Liver (tissue), 9 donors: ENCODE measurements around the gene ECI1. TPM values are rescaled to one million over a fixed set of nuclear protein-coding genes. Genes with fewer than 3 reads are reported as not detected.

Experiments used
- DNase-seq: peaks from one replicate; pipeline ENCODE4 v3.0.0-alpha.2; 2017; ENCODE audit warnings: low spot score
- H3K27ac ChIP-seq, 2 donors: one replicate each; pipeline ENCODE4 v1.7.0; 2013; ENCODE audit warnings: inconsistent platforms in 2 of 2, low read length in 2 of 2, control low read depth in 1 of 2, low read depth in 1 of 2, mild to moderate bottlenecking in 1 of 2
- H3K27me3 ChIP-seq, 4 donors: one replicate each; pipeline versions ENCODE4 v1.6.1 to v1.7.0; 2013; ENCODE audit warnings: low read length in 3 of 4, inconsistent platforms in 1 of 4, mild to moderate bottlenecking in 1 of 4, moderate library complexity in 1 of 4; ENCODE audit not compliant: control insufficient read depth in 4 of 4, insufficient read depth in 4 of 4
- H3K36me3 ChIP-seq, 4 donors: one replicate each; pipeline versions ENCODE4 v1.6.1 to v1.7.0; 2013; ENCODE audit warnings: low read length in 3 of 4, mild to moderate bottlenecking in 3 of 4, low read depth in 1 of 4, moderate library complexity in 1 of 4; ENCODE audit not compliant: control insufficient read depth in 4 of 4, insufficient read depth in 3 of 4
- H3K4me1 ChIP-seq, 4 donors: one replicate each; pipeline versions ENCODE4 v1.6.1 to v1.7.0; 2013; ENCODE audit warnings: low read length in 3 of 4, mild to moderate bottlenecking in 3 of 4, moderate library complexity in 1 of 4; ENCODE audit not compliant: control insufficient read depth in 4 of 4, insufficient read depth in 4 of 4
- H3K4me3 ChIP-seq, 3 donors: one replicate each; pipeline versions ENCODE4 v1.6.1 to v1.7.0; 2013; ENCODE audit warnings: low read length in 3 of 3, control low read depth in 1 of 3, low read depth in 1 of 3, mild to moderate bottlenecking in 1 of 3
- H3K9ac ChIP-seq, 2 donors: one replicate each; pipeline ENCODE4 v1.7.0; 2013; ENCODE audit warnings: low read length in 2 of 2, mild to moderate bottlenecking in 2 of 2, moderate library complexity in 2 of 2, control low read depth in 1 of 2, low read depth in 1 of 2
- H3K9me3 ChIP-seq, 4 donors: one replicate each; pipeline versions ENCODE4 v1.6.1 to v1.7.0; 2013; ENCODE audit warnings: low read length in 3 of 4; ENCODE audit not compliant: control insufficient read depth in 4 of 4
- ATF3 ChIP-seq: IDR thresholded peaks from 2 replicates; pipeline ENCODE4 v1.6.1; 2016; ENCODE audit warnings: antibody characterized with exemption
- CTCF ChIP-seq: fragments of 150-350 bp; IDR thresholded peaks from 2 replicates; pipeline ENCODE4 v1.5.1; 2017; ENCODE audit warnings: improper control_type of control experiment, low read depth, low read length; ENCODE audit not compliant: missing input control
- FOXA1 ChIP-seq: IDR thresholded peaks from 2 replicates; pipeline ENCODE4 v1.6.1; 2016; ENCODE audit warnings: antibody characterized with exemption
- FOXA2 ChIP-seq: IDR thresholded peaks from 2 replicates; pipeline ENCODE4 v1.6.1; 2016; ENCODE audit warnings: antibody characterized with exemption
- HNF4A ChIP-seq, 2 donors: conservative IDR thresholded peaks; 2 replicates each; pipeline ENCODE4 v1.6.1; 2016; ENCODE audit warnings: antibody characterized with exemption in 2 of 2, mild to moderate bottlenecking in 2 of 2
- MAX ChIP-seq: IDR thresholded peaks from 2 replicates; pipeline ENCODE4 v1.6.1; 2016; ENCODE audit warnings: antibody characterized with exemption
- NR2F2 ChIP-seq: IDR thresholded peaks from 2 replicates; pipeline ENCODE4 v1.6.1; 2016; ENCODE audit warnings: antibody characterized with exemption
- RAD21 ChIP-seq, 2 donors: IDR thresholded peaks; 2 replicates each; pipeline ENCODE4 v1.6.1; 2016; ENCODE audit warnings: antibody characterized with exemption in 2 of 2, mild to moderate bottlenecking in 2 of 2
- REST ChIP-seq: IDR thresholded peaks from 2 replicates; pipeline ENCODE4 v1.6.1; 2016; ENCODE audit warnings: antibody characterized with exemption, mild to moderate bottlenecking
- RXRA ChIP-seq, 2 donors: IDR thresholded peaks; 2 replicates each; pipeline ENCODE4 v1.6.1; 2017 to 2018; ENCODE audit warnings: antibody characterized with exemption in 2 of 2, mild to moderate bottlenecking in 1 of 2
- YY1 ChIP-seq: IDR thresholded peaks from 2 replicates; pipeline ENCODE4 v1.6.1; 2016; ENCODE audit warnings: antibody characterized with exemption, mild to moderate bottlenecking
- ZBTB33 ChIP-seq: IDR thresholded peaks from 2 replicates; pipeline ENCODE4 v1.6.1; 2016; ENCODE audit warnings: antibody characterized with exemption
- WGBS: extraction: QIAGEN DNeasy Blood & Tissue Kit; methylation state at CpG from one replicate; pipeline ENCODE4 v1.1.7; 2013; 5-methylcytosine and 5-hydroxymethylcytosine counted together
- polyA plus RNA-seq, 2 donors: library from polyadenylated mRNA; stranded (reverse) in 1 of 2; unstranded in 1 of 2; fragments of 200-250 nt in 1 of 2; fragments of >200 nt in 1 of 2; fragmentation: Nextera tagmentation in 1 of 2; extraction: Ambion mirVana in 1 of 2; gene quantifications; one replicate each; pipeline versions ENCODE4 v1.2.1 to v1.2.3, GENCODE V29; 2013 to 2015
- total RNA-seq, 2 donors: library from RNA; depleted of rRNA; stranded (reverse); fragments of >200 nt; gene quantifications; one replicate each; pipeline ENCODE4 v1.2.3, GENCODE V29; 2014
- donor health status: healthy.
- donor health status: healthy.
- donor health status: healthy.
- donor health status: healthy.
- donor health status: healthy.

The ECI1 gene
- total and polyA plus RNA-seq, 4 donors: 36.8 to 107 (median 79.5) TPM

GRCh38 chr16:2297506-2297860 is 46.1 kb upstream of the ECI1 start:
- Histone ChIP-seq H3K9ac (no peak overlapping the region), H3K27me3 (no peaks in the 10 kb centered on the region), H3K27ac (no peak overlapping the region), H3K4me1 (no peaks in the 10 kb centered on the region), H3K4me3 (no peak overlapping the region), H3K36me3 (no peaks in the 10 kb centered on the region), H3K9me3 (no peaks in the 10 kb centered on the region)
- WGBS: 97% methylated on average over 22 of the region's 22 CpGs
- DNase-seq: no peak
- TF ChIP-seq ATF3 (no peak), RAD21 (IDR thresholded peaks at IDR 0.05) (no peak), YY1 (no peak), ZBTB33 (no peak), FOXA1 (no peak), HNF4A (conservative IDR thresholded peaks at IDR 0.05) (no peak), RXRA (IDR thresholded peaks at IDR 0.05) (no peak), REST (no peak), NR2F2 (no peak), MAX (no peak), FOXA2 (no peak)

GRCh38 chr16:2296661-2297505 is 45.5 kb upstream of the ECI1 start:
- TF ChIP-seq REST: no peak
- TF ChIP-seq RAD21 (IDR thresholded peaks at IDR 0.05): peak in 1 of 2 donors; percentile 75
- TF ChIP-seq ZBTB33: no peak
- TF ChIP-seq HNF4A (conservative IDR thresholded peaks at IDR 0.05): peak; percentile 4 to 17
- TF ChIP-seq CTCF: peak; percentile 40
- Histone ChIP-seq H3K27ac (no peak overlapping the region), H3K4me1 (no peaks in the 10 kb centered on the region), H3K27me3 (no peaks in the 10 kb centered on the region), H3K9ac (no peak overlapping the region), H3K9me3 (no peaks in the 10 kb centered on the region), H3K4me3 (no peak overlapping the region), H3K36me3 (no peaks in the 10 kb centered on the region)
- WGBS: 83% methylated on average over 23 of the region's 23 CpGs
- no peak for DNase-seq
